Stimulated activated CD8-positive, alpha-beta memory T cell treated with anti-CD3 and anti-CD28 coated beads, Interleukin-15, amount 100 ng/mL, for 24 hours (primary cell): ENCODE data around the gene TACR2.

Experiments
- DNase-seq: peaks from one replicate; pipeline ENCODE4 v3.0.0-alpha.2; 2020; ENCODE audit warnings: low read depth

The TACR2 gene

GRCh38 chr10:69419096-69419743 is 2.5 kb upstream of the TACR2 start:
- no peak for DNase-seq

- no peak for DNase-seq
Measured at GRCh38 chr10:69418052-69418752, 1.5 kb upstream of the TACR2 start.

- DNase-seq, result no peak
Measured at GRCh38 chr10:69417542-69417941, 824 bp upstream of the TACR2 start.

- DNase-seq, result no peak
Measured at GRCh38 chr10:69415951-69416350, 767 bp downstream of the TACR2 start.

GRCh38 chr10:69415049-69415448 is 1.7 kb downstream of the TACR2 start:
- DNase-seq, result no peak

GRCh38 chr10:69414036-69415018 is 2.4 kb downstream of the TACR2 start:
- DNase-seq, result no peak

GRCh38 chr10:69413221-69413865 is 3.4 kb downstream of the TACR2 start:
- no peak for DNase-seq

GRCh38 chr10:69412232-69412790 is 4.4 kb downstream of the TACR2 start:
- no peak for DNase-seq

- no peak for DNase-seq
Measured at GRCh38 chr10:69411476-69411875, 5.2 kb downstream of the TACR2 start.

- no peak for DNase-seq
Measured at GRCh38 chr10:69410487-69410886, 6.2 kb downstream of the TACR2 start.

GRCh38 chr10:69409968-69410367 is 6.8 kb downstream of the TACR2 start:
- no peak for DNase-seq

- no peak for DNase-seq
Measured at GRCh38 chr10:69409176-69409495, 7.6 kb downstream of the TACR2 start.

GRCh38 chr10:69408318-69409175 is 8.2 kb downstream of the TACR2 start:
- DNase-seq, result peak; percentile 77

GRCh38 chr10:69407621-69408301 is 9.0 kb downstream of the TACR2 start:
- no peak for DNase-seq

GRCh38 chr10:69406816-69407580 is 9.7 kb downstream of the TACR2 start:
- DNase-seq, result no peak

- DNase-seq, result no peak
Measured at GRCh38 chr10:69406302-69406811, 10.4 kb downstream of the TACR2 start.

GRCh38 chr10:69405221-69405620 is 11.5 kb downstream of the TACR2 start:
- no peak for DNase-seq

GRCh38 chr10:69404786-69405185 is 11.9 kb downstream of the TACR2 start:
- DNase-seq, result no peak

- DNase-seq, result no peak
Measured at GRCh38 chr10:69403519-69403918, 13.2 kb downstream of the TACR2 start.
